HepG2 (cell line): ENCODE measurements around the gene SPATA25. TPM values are rescaled to one million over a fixed set of nuclear protein-coding genes. Genes with fewer than 3 reads are reported as not detected.
A peak's percentile ranks its signal among the peaks of the same experiment; 100 is the strongest.

Experiments used
- AHR ChIP-seq: IDR thresholded peaks from 2 replicates; pipeline ENCODE4 v1.6.1; 2018; ENCODE audit warnings: missing genetic modification reagents, missing compliant biosample characterization
- ATF4 ChIP-seq, 2 experiments: fragments of 450-650 bp in 1 of 2; sonication (generic) in 1 of 2; formaldehyde crosslinking; IDR thresholded peaks; 2 replicates each; pipeline versions ENCODE4 v1.5.0 to v1.8.0; 2020 to 2022; ENCODE audit warnings: mild to moderate bottlenecking in 1 of 2, missing genetic modification reagents in 1 of 2
- ERF ChIP-seq: IDR thresholded peaks from 2 replicates; pipeline ENCODE4 v1.6.1; 2018; ENCODE audit warnings: missing biosample characterization, missing genetic modification reagents
- ETS1 ChIP-seq: sonication (generic); formaldehyde crosslinking; IDR thresholded peaks from 2 replicates; pipeline ENCODE4 v1.4.0; 2020; ENCODE audit warnings: missing genetic modification reagents
- FOXA1 ChIP-seq, 2 experiments: fragments of 450-650 bp in 1 of 2; sonication (generic) in 1 of 2; formaldehyde crosslinking in 1 of 2; IDR thresholded peaks; 2 replicates each; pipeline versions ENCODE4 v1.4.0 to v1.6.1; 2016 to 2020; ENCODE audit warnings: missing genetic modification reagents in 1 of 2
- FOXC1 ChIP-seq: sonication (generic); formaldehyde crosslinking; IDR thresholded peaks from 2 replicates; pipeline ENCODE4 v1.8.0; 2022; ENCODE audit warnings: mild to moderate bottlenecking, missing genetic modification reagents, borderline replicate concordance
- FOXO4 ChIP-seq: sonication (generic); formaldehyde crosslinking; conservative IDR thresholded peaks from 2 replicates; pipeline ENCODE4 v1.8.1; 2023; ENCODE audit warnings: missing genetic modification reagents
- HOMEZ ChIP-seq: IDR thresholded peaks from 2 replicates; pipeline ENCODE4 v1.6.1; 2016; ENCODE audit warnings: low read depth
- KMT2A ChIP-seq: sonication (generic); formaldehyde crosslinking; IDR thresholded peaks from 2 replicates; pipeline ENCODE4 v1.4.0; 2020; ENCODE audit warnings: missing genetic modification reagents
- MEF2D ChIP-seq: sonication (generic); formaldehyde crosslinking; IDR thresholded peaks from 2 replicates; pipeline ENCODE4 v1.5.1; 2020; ENCODE audit warnings: mild to moderate bottlenecking, missing genetic modification reagents
- PBX3 ChIP-seq: sonication (generic); formaldehyde crosslinking; IDR thresholded peaks from 2 replicates; pipeline ENCODE4 v1.8.1; 2023; ENCODE audit warnings: missing genetic modification reagents, inconsistent platforms, borderline replicate concordance
- RFXANK ChIP-seq: IDR thresholded peaks from 2 replicates; pipeline ENCODE4 v1.6.1; 2016
- SAP130 ChIP-seq: IDR thresholded peaks from 2 replicates; pipeline ENCODE4 v1.6.1; 2016; ENCODE audit warnings: low read depth
- SNRNP70 ChIP-seq: fragments of 200-400 bp; formaldehyde crosslinking; IDR thresholded peaks from 2 replicates; pipeline ENCODE4 v1.6.1; 2017; ENCODE audit warnings: mild to moderate bottlenecking, low read depth, low read length, moderate library complexity
- TEAD3 ChIP-seq: optimal IDR thresholded peaks from 2 replicates; pipeline ENCODE3; 2016; ENCODE audit warnings: borderline replicate concordance
- ZBTB43 ChIP-seq: sonication (generic); formaldehyde crosslinking; conservative IDR thresholded peaks from 2 replicates; pipeline ENCODE4 v1.4.0; 2020; ENCODE audit warnings: missing genetic modification reagents
- ZNF333 ChIP-seq: sonication (generic); formaldehyde crosslinking; IDR thresholded peaks from 2 replicates; pipeline ENCODE4 v1.4.0; 2020; ENCODE audit warnings: mild to moderate bottlenecking, missing genetic modification reagents, borderline replicate concordance
- ZNF343 ChIP-seq: sonication (generic); formaldehyde crosslinking; IDR thresholded peaks from 2 replicates; pipeline ENCODE4 v1.4.0; 2020; ENCODE audit warnings: mild to moderate bottlenecking, missing genetic modification reagents
- ZNF382 ChIP-seq: sonication (generic); formaldehyde crosslinking; IDR thresholded peaks from 2 replicates; pipeline ENCODE4 v1.5.0; 2020; ENCODE audit warnings: missing genetic modification reagents, mild to moderate bottlenecking, borderline replicate concordance
- ZNF432 ChIP-seq: sonication (generic); formaldehyde crosslinking; IDR thresholded peaks from 2 replicates; pipeline ENCODE4 v1.5.0; 2020; ENCODE audit warnings: missing genetic modification reagents, mild to moderate bottlenecking, borderline replicate concordance
- polyA plus RNA-seq, 8 experiments: library from polyadenylated mRNA; depleted of rRNA in 3 of 8; stranded (reverse) in 7 of 8; unstranded in 1 of 8; fragments of >200 nt; fragmentation: Illumina TruSeq in 4 of 8; extraction: Trizol in 4 of 8; gene quantifications; 2 replicates each; pipeline versions ENCODE4 v1.2.1 to v1.2.3, GENCODE V29; 2011 to 2016; ENCODE audit warnings: low read depth in 4 of 8, missing spikeins in 1 of 8, mixed read lengths in 1 of 8; ENCODE audit not compliant: insufficient read depth in 1 of 8
- total RNA-seq, 5 experiments: library from RNA; depleted of rRNA; stranded (reverse); fragments of >200 nt; fragmentation: Illumina TruSeq; extraction: Trizol; gene quantifications; 2 replicates each; pipeline ENCODE4 v1.2.3, GENCODE V29; 2016; ENCODE audit warnings: low read depth in 1 of 5

SPATA25 gene
- total and polyA plus RNA-seq, 2 of the 13 experiments (the other 11 are each of a cell fraction or from before 2014, with no cell fraction given), result 4.8 to 7.6 TPM

- TF ChIP-seq ZNF343 (no peak), ZNF432 (no peak), MEF2D (CRISPR knock-in tag) (peak; percentile 69; the same call in 1 of the 2 replicates), ERF (CRISPR knock-in tag) (0 out of 2 replicates have a peak, but pooled peaks have one; percentile 22), FOXO4 (CRISPR knock-in tag) (no peak), ZNF382 (CRISPR knock-in tag) (no peak), RFXANK (no peak), KMT2A (CRISPR knock-in tag) (0 out of 2 replicates have a peak, but pooled peaks have one; percentile 28), TEAD3 (CRISPR knock-in tag) (peak; percentile 34), HOMEZ (CRISPR knock-in tag) (peak; percentile 49; the same call in 1 of the 2 replicates), ETS1 (CRISPR knock-in tag) (no peak), SNRNP70 (no peak), ZBTB43 (CRISPR knock-in tag) (no peak), ZNF333 (no peak), ATF4 (CRISPR knock-in tag; IDR thresholded peaks at IDR 0.05) (no peak), FOXC1 (CRISPR knock-in tag) (no peak), AHR (CRISPR knock-in tag) (no peak), FOXA1 (IDR thresholded peaks at IDR 0.05) (no peak), FOXA1 (CRISPR knock-in tag; IDR thresholded peaks at IDR 0.05) (peak; percentile 28; the same call in 1 of the 2 replicates), SAP130 (peak; percentile 31; the same call in 1 of the 2 replicates), PBX3 (CRISPR knock-in tag) (no peak)
These were observed 14.8 kb downstream of the SPATA25 start (continued) for GRCh38 chr20:45872626-45873025.
